Activated CD4-positive, alpha-beta T cell treated with anti-CD3 and anti-CD28 coated beads, Interleukin-10, Interleukin-2, amounts not matched to agents 100 ng/mL and 50 ng/mL, durations not matched to agents 16 hours and 8 hours (primary cell): Measurements from ENCODE around the gene LTO1.

ENCODE experiments used
- DNase-seq: peaks from one replicate; pipeline ENCODE4 v3.0.0-alpha.2; 2020

The LTO1 gene, protein sequence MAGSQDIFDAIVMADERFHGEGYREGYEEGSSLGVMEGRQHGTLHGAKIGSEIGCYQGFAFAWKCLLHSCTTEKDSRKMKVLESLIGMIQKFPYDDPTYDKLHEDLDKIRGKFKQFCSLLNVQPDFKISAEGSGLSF

DNA sequence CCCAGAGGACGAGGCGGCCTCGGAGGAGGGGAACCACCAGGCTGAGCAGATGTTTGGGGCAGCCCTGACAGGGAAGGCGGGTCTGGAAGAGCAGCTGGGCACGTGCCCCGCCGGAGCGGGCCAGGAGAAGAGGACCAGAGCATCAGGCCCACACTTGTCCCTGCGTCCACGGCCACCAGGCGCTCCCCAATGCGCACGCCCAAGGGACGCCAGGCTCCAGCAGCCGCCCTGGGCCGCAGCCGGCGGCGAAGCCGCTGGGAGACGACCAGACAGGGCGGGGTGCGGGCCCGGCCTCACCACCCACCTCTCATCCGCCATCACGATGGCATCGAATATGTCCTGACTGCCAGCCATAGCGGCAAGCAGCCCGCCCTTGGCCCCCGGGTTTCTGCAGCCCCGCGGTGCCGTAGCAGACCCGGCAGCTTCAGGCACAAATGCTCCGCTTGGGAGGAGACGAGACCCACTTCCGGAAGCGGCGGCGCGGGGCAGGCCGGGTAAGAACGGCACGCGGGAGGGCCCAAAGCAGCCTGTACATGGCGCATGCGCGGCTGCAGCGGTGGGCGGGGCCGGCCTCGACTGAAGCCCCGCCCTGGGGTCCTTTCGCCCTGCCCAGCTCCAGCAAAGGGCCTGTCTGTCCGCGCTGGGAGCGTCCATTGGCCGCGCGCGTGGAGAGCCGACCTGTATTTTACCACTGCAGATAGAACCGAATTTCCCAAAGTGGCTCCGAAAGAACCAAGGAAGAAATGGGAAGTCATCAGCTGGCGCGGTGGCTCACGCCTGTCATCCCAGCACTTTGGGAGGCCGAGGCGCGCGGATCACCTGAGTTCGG is at the start of gene LTO1:
Gene LTO1 (minus strand): TSS at position 468 of the 829 bp plus-strand sequence. CDS start 114 bp downstream, at position 354.
- peak; percentile 96 for DNase-seq

DNA sequence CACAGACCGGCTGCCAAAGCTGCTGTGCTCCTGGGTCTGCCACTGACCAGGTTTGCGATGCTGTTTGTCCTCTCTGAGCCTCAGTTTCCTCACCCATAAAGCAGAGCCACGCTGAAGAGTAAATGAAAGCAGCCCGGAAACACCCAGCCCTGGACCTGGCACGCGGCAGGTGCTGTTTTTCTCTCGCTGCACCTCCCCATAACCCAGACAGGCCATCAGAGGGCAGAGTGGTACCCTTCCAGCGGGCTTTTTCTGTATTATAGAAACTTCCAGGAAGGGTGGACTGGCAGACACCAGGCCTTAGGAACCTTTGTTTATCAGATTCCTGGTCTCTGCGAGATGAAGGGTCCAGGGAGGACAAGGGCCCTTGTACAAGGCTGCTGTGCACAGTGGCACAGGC is 46.6 kb upstream of the LTO1 start:
- no peak for DNase-seq

DNA sequence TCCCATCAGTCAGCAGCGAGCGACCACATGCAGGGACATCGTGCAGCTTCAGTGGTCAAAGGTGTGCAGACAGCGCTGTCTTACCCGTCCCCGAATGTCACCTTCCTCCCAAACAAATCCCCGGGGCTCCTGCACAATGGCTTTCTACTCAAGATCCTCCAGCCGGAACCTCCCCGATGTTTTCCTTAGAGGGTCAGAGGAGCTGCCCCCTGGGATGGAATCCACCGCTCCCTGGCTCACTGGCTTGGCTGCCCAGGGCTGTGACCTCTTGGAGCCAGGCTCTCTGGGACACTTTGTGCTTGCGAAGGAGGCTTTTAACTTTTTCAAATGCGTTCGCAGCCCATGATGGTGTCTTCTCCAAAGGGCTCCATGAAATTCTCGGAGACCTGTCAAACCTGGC is 46.0 kb upstream of the LTO1 start:
- DNase-seq: no peak

DNA sequence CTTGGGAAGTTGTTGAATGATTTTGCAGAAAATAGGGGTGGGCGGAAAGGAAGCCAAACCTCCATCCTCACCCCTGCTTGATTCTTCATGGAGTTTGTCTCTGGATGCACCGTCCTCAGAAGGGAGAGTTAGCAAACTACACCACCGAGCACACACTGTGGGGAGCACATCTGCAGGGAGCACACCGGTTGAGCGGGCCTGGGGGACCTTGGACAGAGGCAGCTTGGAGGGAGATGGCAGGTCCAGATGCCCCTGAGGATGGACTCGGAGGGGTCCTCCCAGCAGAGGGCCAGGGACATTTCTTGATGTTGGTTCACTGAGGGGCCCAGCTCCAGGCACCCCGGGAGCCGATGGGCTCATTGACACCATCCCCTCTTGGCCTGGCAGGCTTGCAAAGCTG is 43.8 kb upstream of the LTO1 start:
- no peak for DNase-seq

DNA sequence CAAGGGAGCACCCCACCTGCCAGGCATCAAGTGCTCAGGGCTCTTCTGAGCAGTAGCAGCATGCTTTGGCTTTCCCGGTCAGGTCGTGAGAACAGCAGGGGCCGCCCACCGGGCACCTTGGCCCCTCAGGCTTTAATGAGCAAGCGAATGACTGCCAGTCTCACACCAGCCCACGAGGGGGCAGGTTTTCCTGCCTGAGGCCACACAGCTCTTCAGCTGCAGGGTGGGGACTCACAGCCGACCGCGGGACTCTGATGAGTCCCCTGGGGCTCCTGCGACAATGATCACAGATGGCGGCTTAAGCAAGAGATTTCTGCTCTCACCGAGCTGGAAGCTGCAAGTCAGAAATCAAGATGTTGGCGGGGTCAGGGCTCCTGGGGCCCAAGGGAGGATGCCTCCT is 43.0 kb upstream of the LTO1 start:
- peak; percentile 36 for DNase-seq

DNA sequence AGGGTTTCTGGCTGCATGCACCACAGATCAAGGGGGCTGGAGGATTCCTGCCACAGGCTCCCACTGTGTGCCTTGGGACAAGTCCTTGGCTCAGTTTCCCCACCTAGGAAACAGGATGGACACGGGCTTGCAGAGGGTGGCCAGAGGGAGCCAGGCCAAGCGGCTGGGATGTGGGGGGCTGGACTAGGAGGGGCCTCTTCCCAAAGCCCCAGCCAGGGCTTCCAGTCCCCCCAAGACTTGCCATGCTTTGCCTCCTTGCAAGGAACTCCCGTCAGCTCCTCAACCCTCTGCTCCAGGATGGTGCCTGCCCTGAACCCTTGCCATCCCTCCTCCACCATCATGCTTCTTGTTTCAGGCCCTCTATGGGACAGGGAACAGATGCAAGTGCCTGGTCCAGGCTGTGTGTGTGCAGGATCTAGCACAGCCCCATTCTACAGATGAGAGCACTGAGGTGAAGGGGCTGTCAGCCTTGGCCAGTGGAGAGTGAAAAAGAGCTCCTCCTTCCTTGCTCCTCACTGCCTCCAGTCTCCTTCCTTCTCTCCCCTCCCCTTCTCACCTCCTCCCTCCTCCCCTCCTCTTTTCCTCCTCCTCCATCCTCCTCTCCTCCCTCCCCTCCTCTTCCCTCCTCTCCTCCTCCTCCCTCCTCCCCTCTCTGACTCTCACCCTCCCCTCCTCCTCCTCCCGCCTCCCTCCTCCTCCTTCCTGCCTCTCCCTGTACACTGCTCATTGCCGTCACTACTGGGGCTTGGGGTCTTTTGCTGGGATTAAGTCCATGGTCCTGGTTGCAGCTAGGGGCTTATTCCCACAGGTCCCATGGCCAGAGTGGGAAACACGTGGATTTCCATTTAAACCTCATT is 42.0 kb upstream of the LTO1 start:
- DNase-seq: no peak

DNA sequence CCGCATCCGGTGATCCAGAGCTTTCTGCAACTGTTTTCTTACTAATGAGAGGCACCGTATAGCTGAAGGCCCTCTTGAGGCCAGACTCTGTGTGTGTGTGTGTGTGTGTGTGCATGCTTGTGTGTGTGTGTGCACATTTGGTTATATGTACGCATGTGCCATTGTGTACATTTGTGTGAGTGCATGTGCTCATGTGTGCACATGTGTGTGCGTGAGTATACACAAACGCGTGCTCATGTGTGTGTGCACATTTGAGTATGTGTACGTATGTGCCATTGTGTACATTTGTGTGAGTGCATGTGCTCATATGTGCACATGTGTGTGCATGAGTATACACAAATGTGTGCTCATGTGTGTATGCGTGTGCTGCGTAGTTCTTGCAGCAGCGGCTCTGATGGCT is 40.9 kb upstream of the LTO1 start:
- no peak for DNase-seq

DNA sequence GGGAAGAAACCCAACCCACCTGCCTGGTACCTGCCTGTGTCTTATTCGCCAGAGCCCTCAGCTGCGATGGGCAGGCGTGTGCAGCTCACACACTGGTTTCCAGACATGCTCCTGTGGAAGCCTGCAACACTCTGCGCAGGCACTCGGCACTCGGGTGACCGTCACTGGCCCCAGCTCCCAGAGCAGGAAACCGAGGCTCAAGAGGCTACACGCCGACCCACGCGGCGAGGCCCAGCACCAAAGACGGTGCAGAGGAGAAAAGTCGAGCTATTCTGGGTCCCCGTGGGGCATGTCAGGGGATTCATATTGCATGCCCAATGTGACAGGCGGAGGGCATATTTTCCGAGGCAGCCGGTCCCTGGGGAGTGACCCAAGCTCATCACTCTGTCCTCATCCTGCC is 40.3 kb upstream of the LTO1 start:
- no peak for DNase-seq

DNA sequence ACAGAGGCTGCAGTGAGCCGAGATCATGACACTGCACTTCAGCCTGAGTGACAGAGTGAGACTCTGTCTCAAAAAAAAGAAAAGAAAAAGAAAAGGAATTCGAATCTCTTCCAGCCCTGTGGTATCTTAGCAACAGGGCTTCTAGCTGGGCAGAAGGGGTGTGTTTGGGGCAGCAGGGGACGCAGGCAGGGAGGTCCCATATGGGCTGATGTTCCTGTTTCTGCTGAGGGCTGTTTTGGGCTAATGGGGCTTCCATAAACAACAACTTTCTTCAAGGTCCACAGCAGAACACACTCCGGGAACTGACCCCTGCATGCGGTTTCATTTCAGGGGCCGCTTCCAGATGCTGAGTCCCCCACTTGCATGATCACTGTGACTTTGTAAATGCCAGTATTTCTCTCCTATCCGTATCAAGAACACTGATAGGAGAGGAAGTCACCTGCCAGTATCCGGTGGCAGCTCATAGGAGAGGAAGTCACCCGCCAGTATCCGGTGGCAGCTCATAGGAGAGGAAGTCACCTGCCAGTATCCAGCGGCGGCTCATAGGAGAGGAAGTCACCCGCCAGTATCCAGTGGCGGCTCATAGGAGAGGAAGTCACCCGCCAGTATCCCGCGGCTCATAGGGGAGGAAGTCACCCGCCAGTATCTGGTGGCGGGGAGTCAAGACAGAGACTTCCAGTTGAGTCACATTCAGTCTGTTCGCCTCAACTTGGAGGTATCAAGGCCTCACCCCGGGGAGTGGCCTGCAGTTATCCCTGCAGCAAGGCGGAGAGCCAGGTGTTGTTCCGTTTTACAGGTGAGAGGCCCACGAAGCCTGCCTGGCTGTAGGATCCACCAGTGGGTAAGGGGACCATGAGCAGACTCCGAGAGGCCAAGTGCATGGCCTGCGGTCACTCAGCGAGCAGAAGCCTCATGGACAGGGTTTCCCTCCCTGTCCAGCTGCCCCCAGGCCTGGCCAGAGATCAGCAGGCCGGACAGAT is 37.0 kb upstream of the LTO1 start:
- peak; percentile 27 for DNase-seq

DNA sequence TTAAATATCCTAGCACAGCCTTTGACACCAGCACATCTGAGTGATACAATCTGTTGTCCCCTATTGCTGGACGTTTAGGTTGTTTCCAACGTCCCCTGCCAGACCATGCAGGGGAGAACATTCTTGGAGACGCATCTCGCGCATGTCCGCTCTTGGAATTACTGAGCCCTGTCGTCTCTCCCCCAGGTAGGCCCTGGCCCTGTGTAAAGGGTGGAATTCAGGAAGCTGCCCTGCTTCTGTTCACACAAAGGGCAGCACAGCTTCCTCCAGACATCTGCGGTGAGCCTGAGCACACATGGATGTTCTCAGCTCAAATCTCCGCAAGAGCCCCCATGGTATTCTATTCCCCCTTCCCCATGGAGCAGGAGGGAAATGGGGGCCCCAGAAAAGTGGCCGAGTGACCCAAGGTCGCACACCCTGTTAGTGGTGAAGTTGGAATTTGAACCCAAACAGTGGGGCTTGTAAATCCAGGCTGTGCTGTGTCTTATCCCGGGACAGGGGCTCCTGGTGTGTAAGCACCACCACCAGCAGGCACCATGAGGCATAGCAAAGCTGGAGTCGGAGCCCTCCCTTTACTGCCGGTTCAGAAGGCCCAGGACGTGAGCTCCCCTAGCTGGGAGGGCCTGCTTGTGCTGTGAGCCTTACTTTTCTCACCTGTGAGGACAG is 33.7 kb upstream of the LTO1 start:
- DNase-seq: no peak

DNA sequence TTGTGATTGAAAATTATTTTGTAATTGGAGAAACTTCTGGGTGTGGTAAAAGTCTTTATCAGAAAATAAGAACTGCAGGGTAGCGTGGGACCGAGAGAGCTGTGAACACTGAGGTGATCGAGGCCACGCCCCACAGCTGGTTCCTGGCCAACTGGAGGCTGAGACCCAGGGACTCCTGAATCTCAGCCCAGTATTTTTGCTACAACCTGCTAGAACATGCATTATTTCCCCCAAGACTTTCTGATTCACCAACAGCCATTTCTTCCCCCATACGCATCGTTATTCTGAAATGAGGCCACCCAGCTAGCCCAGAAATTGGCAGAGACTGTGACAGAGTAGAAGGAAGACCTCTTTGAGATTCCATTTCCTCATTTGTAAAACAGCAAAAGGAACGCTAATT is 32.0 kb upstream of the LTO1 start:
- DNase-seq: no peak

DNA sequence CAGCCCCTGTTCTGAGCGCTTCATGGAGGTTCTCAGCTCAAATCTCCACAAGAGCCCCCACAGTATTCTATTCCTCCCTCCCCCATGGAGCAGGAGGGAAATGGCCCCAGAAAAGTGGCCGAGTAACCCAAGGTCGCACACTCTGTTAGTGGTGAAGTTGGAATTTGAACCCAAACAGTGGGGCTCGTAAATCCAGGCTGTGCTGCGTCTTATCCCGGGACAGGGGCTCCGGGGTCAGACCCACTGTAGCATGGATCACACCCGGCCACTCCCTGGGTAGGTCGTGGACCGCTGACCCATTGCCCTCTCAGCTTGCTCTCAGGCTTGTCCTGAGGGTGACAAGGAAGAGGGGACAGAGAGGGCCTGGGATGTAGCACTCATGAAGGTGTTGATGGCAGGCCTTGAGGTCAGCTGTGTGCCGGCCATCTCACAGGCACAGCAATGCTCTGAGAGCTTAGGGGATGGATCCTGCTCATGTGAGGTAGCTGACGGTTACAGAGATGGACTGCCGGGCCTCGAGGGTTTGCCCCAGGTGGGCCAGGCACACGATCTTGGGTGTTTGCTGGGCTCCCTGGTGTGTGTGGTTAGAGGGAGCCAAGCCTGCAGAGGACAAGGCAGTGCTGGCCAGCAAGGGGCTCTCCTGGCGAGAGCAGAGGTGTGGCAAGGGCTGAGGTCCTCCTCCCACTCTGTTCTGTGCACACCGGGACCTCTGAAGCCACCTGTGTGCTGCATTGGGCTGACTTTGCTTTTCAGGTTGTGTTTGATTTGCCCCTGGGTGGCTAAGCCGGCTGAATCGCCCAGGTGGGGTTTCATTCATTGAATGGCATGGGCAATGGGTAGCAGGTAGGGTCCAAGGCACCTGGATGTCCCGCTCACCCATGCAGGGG is 31.0 kb upstream of the LTO1 start:
- DNase-seq: no peak

DNA sequence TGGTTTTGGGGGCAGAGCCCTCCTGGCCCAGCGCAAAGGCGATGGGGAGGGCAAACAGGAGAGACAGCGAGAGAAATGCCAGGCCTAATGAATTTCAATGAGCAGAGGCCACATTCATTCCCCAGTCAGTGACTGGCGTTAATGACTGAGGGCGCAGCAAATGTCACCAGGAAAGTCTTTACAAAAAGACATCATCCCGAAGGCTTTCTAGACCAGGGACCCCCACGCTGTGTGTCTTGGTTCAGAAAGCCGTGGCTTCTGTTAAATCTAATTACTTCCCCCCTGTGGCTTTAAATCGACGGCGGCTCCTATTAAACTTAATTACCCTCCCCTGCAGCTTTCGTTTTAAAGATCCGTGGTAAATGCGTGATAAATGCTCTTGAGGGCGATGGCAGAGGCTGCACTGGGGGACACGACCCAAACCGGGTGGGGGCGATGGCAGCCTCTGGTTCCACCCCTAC is 30.2 kb upstream of the LTO1 start:
- no peak for DNase-seq

DNA sequence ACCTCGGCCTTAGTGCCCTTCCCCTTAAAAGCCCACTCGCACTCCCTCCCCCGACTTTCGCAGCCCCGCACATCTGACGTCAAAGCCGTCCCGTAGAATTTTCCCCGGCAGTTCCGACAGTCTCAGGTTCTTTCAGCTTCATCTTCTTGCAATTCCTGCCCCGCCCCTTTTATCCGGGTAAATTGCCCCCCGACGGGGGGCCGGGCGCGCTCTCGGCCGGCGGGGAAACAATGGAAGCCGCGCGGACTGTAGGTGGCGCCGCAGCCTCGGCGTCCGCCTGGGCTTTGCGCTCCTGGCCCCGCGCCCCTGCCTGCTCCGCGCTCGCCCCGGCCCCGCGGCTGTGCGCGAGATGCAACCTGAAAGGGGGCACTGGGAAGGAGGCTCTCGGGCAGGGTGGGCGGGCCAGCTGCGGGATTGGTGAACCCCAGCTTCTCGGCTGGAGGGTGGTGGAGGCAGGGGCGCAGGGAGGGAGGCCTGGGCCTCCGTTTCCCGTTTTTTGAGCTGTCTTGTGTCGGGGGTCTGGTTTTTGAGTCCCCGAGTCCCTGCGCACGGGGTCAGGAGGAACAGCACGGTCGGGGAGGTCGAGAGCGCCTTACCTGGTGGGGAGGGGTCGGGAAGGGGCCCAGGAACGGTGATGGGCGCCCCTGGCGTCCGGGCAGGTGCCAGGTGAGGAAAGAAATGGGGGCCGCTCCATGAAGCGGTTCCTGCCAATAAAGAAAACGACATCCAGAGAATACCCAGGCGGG is 29.5 kb upstream of the LTO1 start:
- DNase-seq: no peak

DNA sequence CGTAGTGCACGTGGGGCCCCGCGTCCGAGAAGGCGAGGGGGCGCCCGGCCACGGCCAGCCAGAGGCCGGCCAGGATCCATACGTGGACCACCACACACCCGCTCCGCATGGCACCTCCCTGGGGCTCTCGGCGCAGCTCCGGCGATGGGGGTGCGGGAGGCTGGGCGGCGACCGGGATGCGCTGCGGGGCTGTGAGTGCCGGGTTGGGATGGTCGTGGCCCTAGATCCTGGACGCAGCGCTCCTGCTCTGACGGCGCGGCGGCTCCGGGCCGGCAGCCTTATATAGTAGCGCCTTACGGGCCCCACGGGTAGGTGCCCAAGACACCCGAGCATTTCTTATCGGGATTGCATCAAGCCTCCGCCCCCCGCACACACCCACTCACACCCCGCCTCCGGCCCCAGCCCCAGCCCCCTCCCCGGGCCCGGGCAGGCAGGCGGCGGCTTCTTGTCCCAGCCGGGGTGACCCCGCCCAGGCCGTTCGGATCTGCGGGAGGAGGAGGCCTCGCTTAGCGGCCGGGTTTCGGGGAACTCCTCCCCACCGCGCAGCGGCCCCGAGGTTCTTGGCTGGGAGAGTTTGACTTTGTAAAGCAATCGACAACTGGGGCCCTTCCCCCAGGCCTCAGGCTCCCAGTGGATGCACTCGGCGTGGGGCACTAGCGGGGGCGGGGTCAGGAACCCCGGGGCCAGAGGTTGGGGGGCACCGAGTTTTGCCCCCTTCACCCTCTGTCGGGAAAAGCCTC is 28.8 kb upstream of the LTO1 start, which contains the start of gene FGF19:
Gene FGF19 (minus strand): TSS at position 255 of the 740 bp plus-strand sequence. CDS start 146 bp downstream, at position 109.
- no peak for DNase-seq

DNA sequence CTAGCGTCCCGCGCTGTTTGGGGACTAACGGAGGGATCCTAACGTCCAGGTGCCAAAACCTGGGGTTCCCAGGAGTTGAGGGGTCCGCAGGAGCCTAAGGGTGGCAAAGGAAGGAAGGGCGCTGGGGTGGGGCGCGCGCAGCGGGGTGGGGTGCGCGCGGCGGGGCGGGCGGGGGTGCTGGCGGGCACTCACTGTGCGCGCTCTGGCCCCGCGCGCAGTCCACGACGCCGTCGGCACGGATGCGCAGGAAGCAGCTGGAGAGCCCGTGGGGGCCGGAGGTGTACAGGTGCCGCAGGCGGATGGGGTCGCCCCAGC is 28.3 kb upstream of the LTO1 start:
- DNase-seq: no peak

DNA sequence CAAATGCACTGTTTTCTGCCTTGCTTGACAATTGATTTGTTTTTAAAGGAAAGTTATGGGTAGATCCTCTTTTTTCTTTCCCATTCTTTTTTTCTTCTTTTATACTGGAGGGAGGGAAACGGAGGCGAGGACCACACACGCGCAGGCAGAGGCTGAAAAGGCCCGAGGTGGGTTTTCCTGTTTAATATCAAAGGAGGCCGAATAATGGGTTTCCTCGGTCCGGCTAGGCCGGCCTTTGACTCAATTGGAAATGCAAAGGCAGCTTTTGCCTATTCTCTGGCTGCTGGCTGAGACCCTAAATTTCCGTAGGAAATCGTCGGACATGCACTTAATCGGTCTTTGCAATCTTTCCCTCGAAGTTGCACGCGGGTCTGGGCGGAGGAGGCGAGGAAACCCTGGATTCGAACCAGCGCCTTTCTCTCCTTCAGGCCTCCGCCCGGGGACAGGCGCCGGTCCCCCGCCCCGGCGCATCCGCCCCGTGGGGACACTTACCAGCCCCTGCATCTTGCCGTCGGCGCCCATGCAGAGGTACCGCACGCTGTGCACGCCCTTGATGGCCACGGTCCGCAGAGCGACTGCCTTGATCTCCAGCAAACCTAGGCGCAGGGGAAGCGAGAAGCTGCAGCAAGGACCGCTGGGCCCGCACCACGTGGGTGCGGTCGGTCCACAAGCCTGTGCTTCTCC is 27.8 kb upstream of the LTO1 start:
- DNase-seq: no peak

DNA sequence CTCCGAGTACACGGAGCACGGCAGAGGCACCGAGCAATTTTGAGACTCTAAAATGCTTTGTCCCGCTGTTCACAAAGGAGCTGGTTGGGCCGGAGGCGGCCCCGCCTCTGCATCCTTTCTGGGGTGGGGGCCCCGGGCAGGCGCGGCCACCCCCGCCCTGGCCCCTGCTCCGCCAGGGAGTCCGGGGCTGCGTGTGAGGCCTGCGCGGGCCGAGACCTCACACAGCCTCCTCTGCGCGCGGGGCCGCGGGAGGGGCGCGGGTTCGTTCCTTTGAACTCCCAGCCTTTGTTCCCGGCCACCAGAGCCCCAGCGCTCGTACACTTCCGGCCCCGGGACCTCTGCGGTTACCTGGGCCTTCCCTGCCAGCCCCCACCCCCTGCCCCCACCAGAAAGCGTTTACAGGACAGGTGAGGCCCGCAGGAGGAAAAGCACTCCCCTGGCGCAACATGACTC is 27.1 kb upstream of the LTO1 start:
- DNase-seq: no peak
